Panc1 (cell line): Measurements from ENCODE around the gene HSPBAP1. TPM values are rescaled to one million over a fixed set of nuclear protein-coding genes. Genes with fewer than 3 reads are reported as not detected.

Source experiments
- ATAC-seq: fragments of 200-7000 bp; cut with Tn5 transposase; 2 replicates; pipeline ENCODE4 v1.9.1; 2020; ENCODE audit warnings: mild to moderate bottlenecking, moderate library complexity
- BruUV-seq: library from RNA; stranded (reverse); fragments of 400-500 nt; replicated peaks from 2 replicates; lab custom pipeline; 2021; lab: Mats Ljungman, UMichigan
- CTCF ChIA-PET: fragments of 300-600 bp; sonication (Branson Sonifier 250); formaldehyde crosslinking; loops from one replicate; lab custom pipeline; 2022; ENCODE audit warnings: antibody characterized with exemption; lab: Charles Lee
- POLR2A ChIA-PET: fragments of 300-600 bp; sonication (Branson Sonifier 250); formaldehyde crosslinking; loops from one replicate; lab custom pipeline; 2022; ENCODE audit warnings: antibody characterized with exemption; lab: Charles Lee
- DNase-seq: peaks from one replicate; pipeline ENCODE4 v3.0.0-alpha.2; 2010; ENCODE audit warnings: low read depth, low spot score
- H3K27ac ChIP-seq: 2 replicates; pipeline ENCODE4 v1.5.1; 2011; ENCODE audit warnings: mild to moderate bottlenecking, low read length, inconsistent platforms
- H3K27me3 ChIP-seq: fragments of 200-500 bp; sonication (Bioruptor generic); 2 replicates; pipeline ENCODE4 v1.6.0; 2014; ENCODE audit warnings: low read length, inconsistent platforms; ENCODE audit not compliant: control insufficient read depth, insufficient read depth
- H3K36me3 ChIP-seq: fragments of 200-500 bp; sonication (Bioruptor generic); 2 replicates; pipeline ENCODE4 v1.5.1; 2014; ENCODE audit warnings: inconsistent platforms, mild to moderate bottlenecking, low read length, moderate library complexity; ENCODE audit not compliant: control insufficient read depth, insufficient read depth
- H3K4me1 ChIP-seq: 2 replicates; pipeline ENCODE4 v1.5.1; 2011; ENCODE audit warnings: inconsistent platforms, mild to moderate bottlenecking, low read length, moderate library complexity; ENCODE audit not compliant: control insufficient read depth, insufficient read depth
- H3K4me3 ChIP-seq, 2 experiments: 2 replicates each; pipeline ENCODE4 v1.5.1; 2011 to 2012; ENCODE audit warnings: low read depth in 2 of 2, low read length in 2 of 2, mild to moderate bottlenecking in 2 of 2, inconsistent platforms in 1 of 2, moderate library complexity in 1 of 2
- H3K9me3 ChIP-seq: fragments of 200-500 bp; sonication (Bioruptor generic); 2 replicates; pipeline ENCODE4 v1.5.1; 2014; ENCODE audit warnings: low read depth, mild to moderate bottlenecking, inconsistent platforms, low read length, moderate library complexity; ENCODE audit not compliant: control insufficient read depth, insufficient read depth
- CTCF ChIP-seq: fragments of 450-650 bp; IDR thresholded peaks from 2 replicates; pipeline ENCODE4 v1.5.1; 2017; ENCODE audit warnings: mild to moderate bottlenecking
- POLR2AphosphoS5 ChIP-seq: IDR thresholded peaks from 2 replicates; pipeline ENCODE4 v1.6.1; 2012; ENCODE audit warnings: mild to moderate bottlenecking, low read depth, low read length, moderate library complexity
- REST ChIP-seq, 2 experiments: IDR thresholded peaks; 2 replicates each; pipeline ENCODE4 v1.6.1; 2011 to 2012; ENCODE audit warnings: low read depth in 2 of 2, control low read depth in 1 of 2, low read length in 1 of 2, mild to moderate bottlenecking in 1 of 2, moderate library complexity in 1 of 2; ENCODE audit not compliant: insufficient read depth in 1 of 2
- SIN3A ChIP-seq: IDR thresholded peaks from 2 replicates; pipeline ENCODE4 v1.6.1; 2012; ENCODE audit warnings: low read depth, mild to moderate bottlenecking, low read length, moderate library complexity, borderline replicate concordance; ENCODE audit not compliant: insufficient read depth
- TCF7L2 ChIP-seq: IDR thresholded peaks from 2 replicates; pipeline ENCODE4 v1.6.1; 2011; ENCODE audit warnings: mild to moderate bottlenecking, low read depth, low read length, inconsistent platforms
- in situ Hi-C: cut with HindIII; loops from 2 replicates; pipeline ENCODE4 v1.10.0; 2016; ENCODE audit warnings: low sequenced_read_pairs, low pct_unique_long_range_greater_than_20kb
- intact Hi-C: fragments of 100-400 bp; cut with micrococcal nuclease; formaldehyde crosslinking; loops from one replicate; pipeline ENCODE4 v1.10.0; 2022; ENCODE audit not compliant: unreplicated experiment
- total RNA-seq: library from RNA; stranded (reverse); gene quantifications from one replicate; pipeline ENCODE4 v1.2.1, GENCODE V29; 2021; ENCODE audit not compliant: unreplicated experiment

Gene HSPBAP1
- total RNA-seq, 1 experiment from 2014 or later = 10.8 TPM

GRCh38 chr3:122772827-122773226 lies 20.8 kb downstream of the HSPBAP1 start:
- CTCF ChIA-PET = no interaction called here
- no peak for TF ChIP-seq REST (IDR thresholded peaks at IDR 0.05; ENCODE audit: insufficient read depth in 1 of 2, low read depth in 2 of 2, low read length in 1 of 2)

GRCh38 chr3:122770521-122771202 lies 23.0 kb downstream of the HSPBAP1 start:
- TF ChIP-seq POLR2AphosphoS5 = no peak
- no peak for TF ChIP-seq SIN3A
- no peak for TF ChIP-seq TCF7L2
- TF ChIP-seq REST (IDR thresholded peaks at IDR 0.05; ENCODE audit: insufficient read depth in 1 of 2, low read depth in 2 of 2, low read length in 1 of 2) = no peak
- TF ChIP-seq CTCF = no peak
- H3K9me3 ChIP-seq = no peaks in the 10 kb centered on the region
- H3K4me1 ChIP-seq = no peaks in the 10 kb centered on the region
- no peak for DNase-seq
- intact Hi-C loops = no loop called here
- CTCF ChIA-PET = interaction anchor here (0.7 kb wide), 1 partner anchor 259 kb away, joined by 4 read pairs; no protein-coding TSS in a partner anchor
- H3K36me3 ChIP-seq = no peaks in the 10 kb centered on the region
- no peak overlapping the region for H3K27ac ChIP-seq
- no TSS peak for BruUV-seq
- POLR2A ChIA-PET = no interaction called here
- in situ Hi-C loops = no loop called here
- no peak overlapping the region for H3K4me3 ChIP-seq
- no peaks in the 10 kb centered on the region for H3K27me3 ChIP-seq
- ATAC-seq = no peak

More at GRCh38 chr3:122772827-122773226, 20.8 kb downstream of the HSPBAP1 start:
- H3K27me3 ChIP-seq = no peaks in the 10 kb centered on the region
- intact Hi-C loops (no loop called here), in situ Hi-C loops (no loop called here)
- H3K4me3 ChIP-seq = no peak overlapping the region
- ATAC-seq (no peak), DNase-seq (no peak)
- no peaks in the 10 kb centered on the region for H3K9me3 ChIP-seq
- H3K27ac ChIP-seq = no peak overlapping the region
- H3K4me1 ChIP-seq = no peaks in the 10 kb centered on the region
- no peaks in the 10 kb centered on the region for H3K36me3 ChIP-seq
- POLR2A ChIA-PET = no interaction called here
- no TSS peak for BruUV-seq
